Suppressor macrophage treated with lipopolysaccharide for 1 hour (primary cell): ENCODE data around the gene TTLL13.
"Not testable (repeated sequence)": the region's sequence is repeated elsewhere in the genome, so short reads cannot be mapped to it uniquely, and the experiment has no call there.

ENCODE experiments used
- DNase-seq, 3 donors: peaks; one replicate each; pipeline ENCODE4 v3.0.0-alpha.2; 2020 to 2022

The TTLL13 gene

DNA sequence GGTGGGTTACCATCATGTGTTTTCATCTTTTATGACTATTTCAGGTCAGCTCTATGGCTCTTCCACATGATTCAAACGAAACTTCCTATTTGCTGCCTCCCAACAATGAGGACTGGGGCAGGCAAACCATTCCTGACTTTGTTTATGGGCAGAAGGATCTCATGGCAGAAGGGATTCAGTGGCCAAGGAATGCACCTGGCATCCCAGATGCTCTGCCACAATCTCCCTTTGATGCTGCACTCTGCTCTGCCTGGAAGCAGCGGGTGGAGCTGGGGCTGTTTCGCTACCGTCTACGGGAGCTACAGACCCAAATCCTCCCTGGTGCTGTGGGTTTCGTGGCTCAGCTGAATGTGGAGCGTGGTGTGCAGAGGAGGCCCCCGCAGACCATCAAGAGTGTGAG is 8.5 kb upstream of the TTLL13 start:
- DNase-seq: no peak

DNA sequence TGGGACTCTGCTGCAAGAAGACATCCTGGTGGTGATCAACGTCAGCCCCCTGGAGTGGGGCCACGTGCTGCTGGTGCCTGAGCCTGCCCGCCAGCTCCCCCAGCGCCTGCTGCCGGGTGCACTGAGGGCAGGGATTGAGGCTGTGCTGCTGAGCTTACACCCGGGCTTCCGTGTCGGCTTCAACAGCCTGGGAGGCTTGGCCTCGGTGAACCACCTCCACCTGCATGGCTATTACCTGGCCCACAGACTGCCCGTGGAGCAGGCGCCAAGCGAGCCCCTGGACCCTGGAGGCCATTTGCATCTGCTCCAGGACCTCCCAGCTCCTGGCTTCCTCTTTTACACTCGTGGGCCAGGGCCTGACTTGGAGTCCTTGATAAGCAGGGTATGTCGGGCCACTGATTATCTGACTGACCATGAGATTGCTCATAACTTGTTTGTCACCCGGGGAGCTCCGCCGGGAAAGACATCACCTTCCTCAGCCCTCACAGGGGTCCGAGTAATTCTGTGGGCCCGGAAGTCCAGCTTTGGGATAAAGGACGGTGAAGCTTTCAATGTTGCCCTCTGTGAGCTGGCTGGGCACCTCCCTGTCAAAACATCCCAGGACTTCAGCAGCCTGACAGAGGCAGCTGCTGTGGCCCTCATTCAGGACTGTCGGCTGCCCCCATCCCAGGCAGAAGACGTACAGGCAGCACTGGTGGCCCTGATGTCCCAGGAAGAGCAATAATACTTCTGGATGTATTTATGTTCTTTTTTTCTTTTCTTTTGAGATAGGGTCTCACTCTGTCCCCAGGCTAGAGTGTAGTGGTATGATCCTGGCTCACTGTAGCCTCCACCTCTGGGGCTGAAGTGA is 7.8 kb upstream of the TTLL13 start:
- DNase-seq: no peak

- peak; percentile 28 to 44 (median 43) for DNase-seq
Observed at GRCh38 chr15:90243943-90244639, 5.3 kb upstream of the TTLL13 start.

DNA sequence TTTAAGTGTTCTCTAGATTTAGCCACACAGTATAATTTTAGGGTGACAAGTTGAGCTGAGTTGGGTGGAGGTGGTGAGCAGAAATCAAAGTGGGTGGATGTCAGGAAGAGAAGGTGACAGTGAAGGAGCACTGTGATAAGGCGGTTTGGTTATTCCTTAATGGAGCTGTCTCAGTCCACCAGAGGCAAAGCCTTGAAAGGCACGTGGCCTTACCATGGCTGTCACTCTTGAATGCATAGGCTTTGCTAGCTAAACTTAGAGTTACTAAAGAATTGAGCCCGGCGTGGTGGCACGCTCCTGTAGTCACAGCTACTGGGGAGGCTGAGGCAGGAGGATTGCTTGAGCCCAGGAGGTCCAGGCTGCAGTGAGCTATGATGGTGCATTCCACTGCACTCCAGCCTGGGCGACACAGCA is 560 bp upstream of the TTLL13 start:
- DNase-seq: no peak

GRCh38 chr15:90257776-90258175 is 8.4 kb downstream of the TTLL13 start:
- DNase-seq: no peak

DNA sequence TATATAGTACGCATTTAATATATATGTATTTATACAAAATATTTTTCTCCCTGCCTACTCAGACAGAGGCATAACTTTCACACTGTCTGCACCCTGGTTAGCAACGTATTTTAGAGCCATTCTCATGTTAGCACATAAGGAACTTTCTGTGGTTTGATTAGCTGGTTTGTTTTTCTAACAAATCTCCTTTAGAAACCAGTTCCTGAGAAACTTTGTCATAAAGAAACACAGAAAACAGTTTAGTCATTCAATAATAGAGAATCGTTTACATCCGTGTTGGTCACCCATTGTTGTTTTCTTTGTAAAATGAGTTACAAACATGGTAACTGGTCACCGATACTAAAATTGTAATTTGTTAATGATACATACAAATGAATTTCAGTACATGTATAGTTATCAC is 10.2 kb downstream of the TTLL13 start:
- no peak for DNase-seq

GRCh38 chr15:90260731-90261130 is 11.4 kb downstream of the TTLL13 start:
- DNase-seq: not testable (repeated sequence)

DNA sequence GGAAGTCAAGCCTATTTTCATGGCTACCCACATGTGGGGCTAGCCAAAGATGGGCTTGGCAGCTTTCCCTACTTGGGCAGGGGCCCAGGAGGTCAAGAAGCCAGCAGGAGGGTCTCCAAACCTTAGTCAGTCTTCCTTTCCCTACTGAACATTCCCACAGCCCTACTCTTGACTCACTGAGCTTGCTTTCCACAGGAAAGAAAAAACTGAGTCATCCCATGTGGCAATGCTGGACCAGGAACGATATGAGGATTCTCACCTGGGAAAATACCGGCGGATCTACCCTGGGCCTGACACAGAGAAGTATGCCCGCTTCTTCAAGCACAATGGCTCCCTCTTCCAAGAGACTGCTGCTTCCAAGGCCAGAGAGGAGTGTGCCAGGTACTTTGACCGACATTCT is 12.5 kb downstream of the TTLL13 start:
- no peak for DNase-seq

- no peak for DNase-seq
Observed at GRCh38 chr15:90262426-90262825, 13.1 kb downstream of the TTLL13 start.

GRCh38 chr15:90264671-90265070 is 15.3 kb downstream of the TTLL13 start:
- peak; percentile 21 to 39 (median 34) for DNase-seq

DNA sequence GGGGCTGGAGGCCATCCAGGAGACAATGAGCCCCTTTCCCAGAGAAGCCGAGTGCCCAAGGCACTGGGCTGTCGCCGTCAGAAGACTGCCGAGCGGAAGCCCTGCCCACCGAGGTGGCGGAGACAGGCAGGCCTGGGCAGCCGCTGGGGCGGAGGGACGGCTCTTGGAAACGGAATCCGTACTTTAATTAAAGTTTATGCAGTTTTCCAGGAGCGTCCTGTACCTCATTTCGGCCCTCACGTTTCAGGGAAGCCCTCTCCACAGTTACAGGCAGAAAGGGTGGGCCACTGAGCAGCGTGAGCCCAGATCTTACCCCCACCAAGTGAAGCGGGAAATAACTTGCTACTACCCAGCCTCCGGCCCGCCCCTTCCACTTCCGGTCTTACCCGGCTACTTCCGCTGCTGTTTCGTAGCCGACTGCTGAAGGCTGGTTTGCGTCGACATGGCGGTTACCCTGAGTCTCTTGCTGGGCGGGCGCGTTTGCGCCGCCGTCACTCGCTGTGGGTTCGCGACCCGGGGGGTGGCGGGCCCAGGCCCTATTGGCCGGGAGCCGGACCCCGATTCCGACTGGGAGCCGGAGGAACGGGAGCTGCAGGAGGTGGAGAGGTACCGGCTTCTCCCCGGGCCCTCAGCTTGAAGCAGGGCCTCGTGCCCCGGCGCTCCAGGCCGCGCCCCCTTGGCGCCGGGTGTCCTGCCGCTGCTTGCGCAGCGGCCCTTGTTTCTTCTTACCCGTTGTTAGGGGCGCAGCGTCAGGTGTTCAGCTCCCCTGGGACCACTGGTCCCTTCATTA is 16.1 kb downstream of the TTLL13 start, which contains the start of gene NGRN:
NGRN (plus strand) TSS at position 402 of the 790 bp plus-strand sequence; CDS start at position 443, 41 bp downstream.
- peak; percentile 91 to 93 (median 91) for DNase-seq

DNA sequence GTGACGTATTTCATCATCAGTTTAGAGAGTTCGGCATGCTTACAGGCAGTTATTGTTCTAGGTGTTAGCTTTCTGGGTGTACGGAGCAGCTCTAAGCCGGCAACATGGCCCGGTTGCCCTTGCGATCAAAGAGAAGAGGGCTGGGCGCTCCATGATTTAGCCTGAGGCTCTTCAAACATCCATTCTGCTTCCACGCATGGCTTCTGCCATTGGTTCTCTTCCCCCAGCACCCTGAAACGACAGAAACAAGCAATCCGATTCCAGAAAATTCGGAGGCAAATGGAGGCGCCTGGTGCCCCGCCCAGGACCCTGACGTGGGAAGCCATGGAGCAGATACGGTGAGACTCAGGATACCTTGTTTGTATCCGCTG is 16.7 kb downstream of the TTLL13 start:
- peak; percentile 41 to 62 (median 46) for DNase-seq

- DNase-seq: peak; percentile 19 to 30 (median 26)
Observed at GRCh38 chr15:90266485-90266884, 17.1 kb downstream of the TTLL13 start.

DNA sequence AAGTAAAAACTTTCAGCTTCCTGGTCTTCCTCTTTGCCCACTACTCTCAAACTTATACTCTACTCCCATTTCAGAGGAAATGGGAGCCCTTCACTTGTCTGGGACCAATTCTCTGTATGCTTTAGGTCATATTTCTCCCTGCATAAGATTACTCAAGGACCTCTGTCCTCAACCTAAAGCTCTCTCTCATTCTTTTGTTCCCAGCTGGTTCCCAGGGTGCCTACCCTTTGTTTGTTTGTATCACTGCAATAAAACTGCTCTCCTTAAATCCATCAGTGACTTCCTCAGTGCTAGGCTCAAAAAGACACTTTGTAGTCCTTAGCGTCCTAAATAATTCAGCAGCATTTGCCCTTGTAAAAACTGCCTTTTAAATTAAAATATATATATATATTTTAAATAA is 19.1 kb downstream of the TTLL13 start:
- DNase-seq: no peak

GRCh38 chr15:90270502-90271150 is 21.3 kb downstream of the TTLL13 start:
- DNase-seq: no peak

GRCh38 chr15:90271459-90272166 is 22.3 kb downstream of the TTLL13 start:
- DNase-seq: no peak

- not testable (repeated sequence) for DNase-seq
Observed at GRCh38 chr15:90278467-90278866, 29.1 kb downstream of the TTLL13 start.

- not testable (repeated sequence) for DNase-seq
Observed at GRCh38 chr15:90280743-90281142, 31.4 kb downstream of the TTLL13 start.

GRCh38 chr15:90281637-90282036 is 32.3 kb downstream of the TTLL13 start:
- peak; percentile 17 to 38 (median 35) for DNase-seq

GRCh38 chr15:90286678-90287077 is 37.3 kb downstream of the TTLL13 start:
- DNase-seq: peak; percentile 43 to 61 (median 48)

- no peak for DNase-seq
Observed at GRCh38 chr15:90287101-90287500, 37.7 kb downstream of the TTLL13 start.

DNA sequence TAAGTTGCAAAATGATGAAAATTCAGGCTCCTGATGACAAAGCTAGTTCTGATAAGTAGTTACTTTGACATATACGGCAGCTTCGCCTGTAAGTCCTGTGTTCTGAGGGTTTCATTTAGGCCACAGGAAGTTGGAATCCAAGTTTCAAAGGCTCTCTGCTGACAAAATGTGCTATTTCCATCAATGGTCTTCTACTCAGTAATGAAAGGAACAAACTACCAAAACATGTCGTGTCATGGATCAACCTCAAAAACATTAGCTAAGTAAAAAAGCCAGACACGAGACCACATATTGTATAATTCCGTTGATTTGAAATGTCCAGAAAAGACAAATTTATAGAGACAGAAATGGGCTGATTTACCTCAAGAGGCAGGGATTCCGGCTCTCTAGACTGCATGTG is 38.6 kb downstream of the TTLL13 start:
- no peak for DNase-seq
